Fibroblast of villous mesenchyme (primary cell): ENCODE measurements around the gene CNTN4. TPM values are rescaled to one million over a fixed set of nuclear protein-coding genes. Genes with fewer than 3 reads are reported as not detected.

ENCODE experiments used
- DNase-seq: peaks from one replicate; pipeline ENCODE4 v3.0.0-alpha.2; 2010; ENCODE audit warnings: low read depth
- H3K4me3 ChIP-seq: 2 replicates; pipeline ENCODE4 v1.5.1; 2011; ENCODE audit warnings: low read depth, mild to moderate bottlenecking, low read length
- CTCF ChIP-seq: IDR thresholded peaks from 2 replicates; pipeline ENCODE4 v1.5.1; 2012; ENCODE audit warnings: low read depth, mild to moderate bottlenecking, low read length; ENCODE audit not compliant: insufficient read depth
- total RNA-seq: library from RNA; depleted of rRNA; stranded (reverse); fragments of >200 nt; gene quantifications from 2 replicates; pipeline ENCODE4 v1.2.3, GENCODE V29; 2012

CNTN4 gene
- total RNA-seq, 1 donor: 6.9 TPM

DNA sequence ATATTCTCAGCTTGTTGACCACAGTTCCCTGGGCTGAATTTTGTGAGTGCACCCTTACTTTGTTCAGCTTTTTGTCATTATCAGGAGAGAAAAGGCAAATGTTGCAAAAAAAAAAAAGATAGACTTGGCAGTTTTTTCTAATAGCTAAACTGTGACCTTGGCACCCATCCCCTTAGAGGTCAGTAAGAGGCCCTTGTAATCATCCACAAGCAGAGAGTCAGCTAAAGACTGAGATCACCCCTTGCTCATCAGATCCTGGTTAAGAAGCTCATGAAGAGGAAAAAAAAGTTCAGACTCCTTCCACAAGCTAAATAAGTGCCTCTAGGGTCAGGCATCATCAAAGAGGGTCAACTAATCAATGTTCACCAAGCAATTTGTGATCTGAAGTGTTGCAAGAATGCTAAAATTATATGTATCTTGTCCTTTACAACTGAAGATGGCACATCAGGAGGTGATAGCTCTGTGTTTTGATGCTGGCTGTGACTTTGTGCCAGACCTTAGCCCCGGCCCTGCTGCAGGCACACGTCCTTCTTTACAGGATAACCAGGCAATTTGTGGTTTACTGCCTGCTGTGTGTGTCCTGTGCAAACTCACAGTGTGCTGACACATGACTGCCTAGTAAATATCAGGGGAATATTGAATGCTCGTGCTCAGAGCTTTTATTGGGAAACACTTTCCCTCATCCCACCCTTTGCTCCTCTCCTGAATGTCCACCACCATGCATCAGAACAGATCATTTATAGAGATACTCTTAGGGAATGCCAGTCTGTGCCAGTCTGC, 748.6 kb downstream of the CNTN4 start:
- no peak overlapping the region for H3K4me3 ChIP-seq
- no peak for DNase-seq
- TF ChIP-seq CTCF: no peak

DNA sequence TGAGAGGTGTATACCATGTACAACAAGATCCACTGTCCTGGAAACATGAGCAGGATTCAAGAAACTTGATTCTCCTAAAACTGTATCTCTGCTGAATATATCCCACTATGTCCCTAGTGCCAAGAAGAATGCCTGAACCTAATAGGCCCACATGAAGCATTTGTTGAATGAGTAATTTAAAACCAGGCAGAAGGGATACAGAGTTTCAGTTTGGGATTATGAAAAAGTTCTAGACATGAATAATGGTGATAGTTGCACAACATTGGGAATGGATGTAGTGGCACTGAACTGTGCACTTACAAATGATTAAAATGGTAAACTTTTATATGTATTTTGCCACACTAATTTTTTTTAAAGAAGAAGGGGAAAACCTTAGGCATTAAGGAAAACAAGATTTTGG, 750.4 kb downstream of the CNTN4 start:
- DNase-seq: no peak
- TF ChIP-seq CTCF: no peak
- no peak overlapping the region for H3K4me3 ChIP-seq

DNA sequence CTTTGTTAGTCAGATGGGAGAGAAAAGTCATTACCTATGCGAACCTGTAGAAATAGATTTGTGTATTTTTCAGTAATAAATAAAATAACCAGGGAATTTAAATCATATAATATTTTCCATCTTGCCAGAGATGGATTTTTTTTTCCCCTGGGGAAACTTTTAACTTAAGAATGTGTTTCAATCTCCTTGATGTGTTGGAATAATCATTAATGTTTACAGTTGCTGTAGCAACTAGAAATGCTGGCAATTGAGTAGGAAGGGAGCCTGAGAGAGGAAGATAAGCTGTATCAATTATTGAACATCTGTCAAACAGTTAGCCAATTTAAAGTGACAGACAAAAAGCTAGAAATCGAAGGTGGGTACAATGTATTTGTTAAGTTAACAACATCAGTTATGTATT, 752.0 kb downstream of the CNTN4 start:
- no peak for TF ChIP-seq CTCF
- no peak for DNase-seq
- H3K4me3 ChIP-seq: no peak overlapping the region

GRCh38 chr3:2851361-2851760, 752.7 kb downstream of the CNTN4 start:
- no peak for TF ChIP-seq CTCF

GRCh38 chr3:2851835-2852234, 753.2 kb downstream of the CNTN4 start:
- TF ChIP-seq CTCF: no peak
- DNase-seq: no peak
- H3K4me3 ChIP-seq: no peak overlapping the region

More at GRCh38 chr3:2851361-2851760, 752.7 kb downstream of the CNTN4 start:
- no peak for DNase-seq
- no peak overlapping the region for H3K4me3 ChIP-seq

DNA sequence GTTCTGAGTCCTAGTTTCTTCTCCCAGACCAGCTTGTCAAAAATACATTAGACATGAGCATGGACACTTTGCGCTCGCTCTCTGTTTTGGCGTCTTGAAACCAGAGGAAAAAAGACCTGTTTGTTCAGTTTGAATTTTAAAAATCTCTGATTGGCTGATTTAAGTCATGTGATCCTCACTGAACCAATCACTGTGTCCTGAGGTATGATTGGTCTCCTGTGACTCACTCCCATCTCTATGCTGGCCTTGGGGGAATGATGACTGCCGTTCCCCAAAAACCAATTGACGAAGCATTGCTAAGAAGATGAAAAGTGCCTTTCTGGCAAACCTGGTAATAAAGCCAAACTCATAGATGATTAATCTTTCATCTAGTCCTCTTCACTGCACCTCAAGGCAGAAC, 755.0 kb downstream of the CNTN4 start:
- TF ChIP-seq CTCF: no peak
- H3K4me3 ChIP-seq: no peak overlapping the region
- DNase-seq: no peak
